Measurements from ENCODE around the gene MAP3K1.

GRCh38 chr5:56822981-56823380, 7.6 kb downstream of the MAP3K1 start:
- TF ChIP-seq CTCF (IDR thresholded peaks at IDR 0.05), result no peak
- TF ChIP-seq POLR2A (IDR thresholded peaks at IDR 0.05), result no peak

All from heart left ventricle (tissue), 13 donors.